ENCODE measurements around the gene GPR78.
"Not testable (repeated sequence)": the region's sequence is repeated elsewhere in the genome, so short reads cannot be mapped to it uniquely, and the experiment has no call there.

Gene GPR78

DNA sequence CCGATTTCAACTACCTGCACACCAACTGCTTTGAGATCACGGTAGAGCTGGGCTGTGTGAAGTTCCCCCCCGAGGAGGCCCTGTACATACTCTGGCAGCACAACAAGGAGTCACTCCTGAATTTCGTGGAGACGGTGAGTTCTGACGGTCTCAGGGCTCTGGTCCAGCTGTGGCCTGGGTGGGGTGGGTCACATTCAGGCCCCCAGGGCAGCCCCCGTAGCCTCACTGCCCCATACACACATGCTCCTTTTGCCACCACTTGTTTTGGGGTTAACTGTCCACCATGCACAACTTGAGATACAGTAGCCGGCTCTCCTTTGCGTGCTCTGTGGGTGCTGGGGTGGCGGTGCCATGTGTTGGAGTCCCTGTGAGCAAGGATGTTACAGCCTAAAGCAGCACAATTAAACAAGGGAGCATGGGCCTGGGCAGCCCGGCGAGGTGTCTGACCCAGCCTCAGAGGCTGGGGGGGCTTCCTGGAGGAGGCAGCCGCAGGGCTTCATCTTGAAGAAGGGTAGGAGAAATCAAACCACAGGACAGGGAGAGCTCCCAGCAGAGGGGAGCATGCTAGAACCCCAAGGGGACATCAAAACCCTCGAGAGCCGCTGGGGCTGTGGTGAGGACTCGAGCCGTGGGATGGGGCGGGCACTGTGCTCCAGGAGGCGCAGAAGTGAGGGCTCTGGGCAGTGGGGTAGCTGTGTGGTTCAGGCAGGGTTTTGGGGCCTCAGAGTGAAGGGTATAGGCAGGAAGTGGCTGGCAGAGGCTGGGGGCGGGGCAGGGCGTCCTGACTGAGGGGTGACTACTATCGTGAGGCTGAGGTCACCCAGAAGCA, 34.4 kb downstream of the GPR78 start:
- no peak for DNase-seq (ENCODE audit: low read depth in 2 of 3, low spot score in 2 of 3)

DNA sequence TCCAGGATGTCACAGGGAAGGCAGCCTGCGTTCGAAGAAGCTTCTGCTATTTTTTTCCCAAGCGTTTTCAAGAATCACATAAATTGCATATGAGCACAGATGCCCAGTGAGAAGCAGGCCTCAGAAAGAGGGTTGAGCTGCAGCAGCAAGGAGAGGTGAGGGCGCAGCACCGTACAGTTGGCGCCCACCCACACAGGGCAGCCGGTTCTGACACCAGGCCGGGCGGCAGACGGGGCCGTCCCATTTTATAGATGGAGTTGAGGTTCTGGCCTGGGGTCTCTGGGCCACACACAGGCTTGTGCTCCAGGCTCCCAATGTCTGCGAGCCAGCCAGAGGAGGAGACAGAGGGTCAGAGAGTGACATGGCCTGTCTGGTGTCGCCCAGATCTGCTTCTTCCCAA, 35.2 kb downstream of the GPR78 start:
- no peak for DNase-seq (ENCODE audit: low read depth in 2 of 3, low spot score in 2 of 3)

DNA sequence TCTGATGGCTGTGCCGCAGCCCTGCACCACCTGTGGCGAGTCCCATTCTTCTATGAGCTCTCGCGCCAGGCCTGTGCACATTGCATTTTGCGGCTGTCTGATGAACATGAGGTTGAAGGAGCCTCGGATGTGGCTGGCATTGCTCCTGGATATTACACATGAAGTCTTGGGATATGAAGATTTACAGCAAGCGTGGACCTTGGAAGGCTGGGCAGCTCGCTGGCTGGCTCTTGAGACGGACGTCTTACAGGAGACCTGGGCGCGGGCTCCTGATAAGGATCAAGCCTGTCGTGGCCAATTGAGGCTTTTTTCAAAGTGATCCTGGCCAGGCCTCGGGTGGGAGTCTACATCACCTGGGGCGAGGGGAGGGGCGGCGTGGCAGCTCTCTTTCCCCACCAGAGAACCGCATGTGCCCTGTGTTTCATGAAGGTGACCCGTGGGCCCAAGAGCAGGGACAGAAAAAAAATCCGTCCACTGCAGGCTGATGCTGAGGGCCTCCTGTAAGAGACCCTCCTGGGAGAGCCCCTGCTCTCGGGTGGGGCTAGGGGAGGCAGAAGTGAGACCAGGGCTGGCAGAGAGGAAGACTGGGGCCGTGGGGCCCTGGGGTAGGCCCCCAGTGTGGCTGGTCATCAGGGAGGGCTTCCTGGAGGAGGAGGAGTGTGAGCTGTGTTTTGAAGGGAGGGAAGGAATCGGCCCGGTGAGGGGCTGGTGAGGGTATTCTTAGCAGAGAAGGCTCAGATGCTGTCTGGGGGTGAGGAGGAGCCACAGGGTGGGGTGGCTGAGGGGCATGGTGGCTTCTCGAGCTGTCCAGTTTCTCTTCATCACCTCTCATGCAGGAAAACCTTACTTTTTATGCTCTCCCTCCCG, 36.0 kb downstream of the GPR78 start:
- no peak for DNase-seq (ENCODE audit: low read depth in 2 of 3, low spot score in 2 of 3)

DNA sequence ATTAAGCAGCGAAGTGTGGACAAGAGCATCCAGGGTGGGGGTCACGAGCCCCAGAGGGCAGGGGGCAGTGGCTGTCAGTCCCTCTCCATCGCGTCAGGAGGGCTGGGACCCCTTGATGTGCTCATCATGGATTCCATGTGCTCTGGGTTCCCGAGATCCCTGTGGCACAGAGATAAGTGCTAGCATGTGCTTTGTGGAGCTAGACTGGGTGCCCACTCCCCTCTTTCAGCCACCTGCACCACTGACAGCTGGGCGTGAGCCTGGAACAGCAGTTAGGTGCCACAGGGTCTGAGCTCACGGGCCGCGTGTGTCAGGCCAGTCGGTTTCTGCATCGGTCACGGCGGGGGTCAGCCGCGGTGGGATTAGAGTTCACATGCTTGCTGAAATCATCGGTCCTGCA, 36.6 kb downstream of the GPR78 start:
- no peak for DNase-seq (ENCODE audit: low read depth in 2 of 3, low spot score in 2 of 3)

DNA sequence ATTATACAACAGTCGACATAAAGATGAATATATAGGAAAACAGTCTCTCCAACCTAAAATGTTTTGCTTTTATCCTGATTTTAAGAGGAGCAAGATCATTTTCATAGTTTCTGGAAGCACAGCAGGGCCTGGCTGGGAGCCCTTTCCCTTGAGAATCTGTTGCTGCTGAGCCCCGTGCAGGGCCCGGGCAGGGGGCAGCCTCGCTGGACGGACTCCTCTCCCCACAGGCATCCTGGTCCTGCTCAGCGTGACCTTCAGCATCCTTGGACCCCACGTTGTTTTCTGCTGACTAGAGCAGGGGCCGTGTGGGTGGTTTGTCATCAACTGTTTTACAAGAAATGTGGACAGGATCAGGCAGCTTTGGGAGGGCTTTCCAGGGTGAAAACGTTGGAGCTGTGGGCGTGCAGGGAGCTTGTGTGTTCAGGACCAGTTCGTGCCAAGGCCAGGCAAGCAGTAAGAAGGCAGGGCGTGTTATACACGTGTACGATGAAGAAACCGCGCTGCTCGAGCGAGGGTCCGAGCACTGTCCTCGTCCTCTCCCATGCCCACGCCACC, 37.4 kb downstream of the GPR78 start:
- DNase-seq (ENCODE audit: low read depth in 2 of 3, low spot score in 2 of 3): no peak

DNA sequence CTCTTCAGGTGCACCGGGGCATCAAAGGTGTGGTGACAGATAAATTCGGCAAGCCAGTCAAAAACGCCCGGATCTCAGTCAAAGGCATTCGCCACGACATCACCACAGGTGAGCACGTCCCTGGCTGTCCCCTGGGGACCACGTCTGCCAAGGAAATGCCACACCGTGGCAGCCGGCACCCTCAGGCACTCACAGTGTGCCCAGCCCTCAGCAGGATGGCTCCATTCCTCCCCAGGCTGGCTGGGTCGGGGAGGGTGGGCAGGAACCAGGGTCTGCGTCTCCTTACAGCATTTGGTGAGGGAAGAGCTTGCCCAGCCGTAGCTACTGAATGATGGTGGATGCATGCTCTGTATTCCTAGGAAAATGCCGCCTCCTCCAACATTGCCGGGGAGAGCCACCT, 38.2 kb downstream of the GPR78 start:
- no peak for DNase-seq (ENCODE audit: low read depth in 2 of 3, low spot score in 2 of 3)

DNA sequence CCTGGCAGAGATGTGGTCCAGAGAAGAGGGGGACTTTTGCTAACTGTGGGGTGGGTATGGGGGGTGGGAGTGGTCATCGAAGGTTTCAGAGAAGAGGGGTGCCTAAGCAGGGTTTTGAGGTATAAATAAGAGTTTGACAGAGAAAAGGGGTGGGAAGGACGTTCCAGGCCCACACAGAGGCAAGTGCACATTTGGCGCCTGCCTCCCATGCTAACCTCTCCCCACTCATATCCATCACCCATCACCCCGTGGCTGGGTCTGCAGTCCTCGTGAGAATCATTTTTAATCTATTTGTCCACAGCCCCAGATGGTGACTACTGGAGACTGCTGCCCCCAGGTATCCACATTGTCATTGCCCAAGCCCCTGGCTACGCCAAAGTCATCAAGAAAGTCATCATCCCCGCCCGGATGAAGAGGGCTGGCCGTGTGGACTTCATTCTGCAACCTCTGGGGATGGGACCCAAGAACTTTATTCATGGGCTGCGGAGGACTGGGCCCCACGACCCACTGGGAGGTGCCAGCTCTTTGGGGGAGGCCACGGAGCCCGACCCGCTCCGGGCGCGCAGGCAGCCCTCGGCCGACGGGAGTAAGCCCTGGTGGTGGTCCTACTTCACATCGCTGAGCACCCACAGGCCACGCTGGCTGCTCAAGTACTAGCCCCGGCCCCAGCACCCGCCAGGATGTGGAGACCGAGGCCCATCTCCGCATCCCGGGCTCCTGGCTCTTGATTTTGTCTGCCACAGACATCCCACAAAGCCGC, 38.9 kb downstream of the GPR78 start:
- no peak for DNase-seq (ENCODE audit: low read depth in 2 of 3, low spot score in 2 of 3)

DNA sequence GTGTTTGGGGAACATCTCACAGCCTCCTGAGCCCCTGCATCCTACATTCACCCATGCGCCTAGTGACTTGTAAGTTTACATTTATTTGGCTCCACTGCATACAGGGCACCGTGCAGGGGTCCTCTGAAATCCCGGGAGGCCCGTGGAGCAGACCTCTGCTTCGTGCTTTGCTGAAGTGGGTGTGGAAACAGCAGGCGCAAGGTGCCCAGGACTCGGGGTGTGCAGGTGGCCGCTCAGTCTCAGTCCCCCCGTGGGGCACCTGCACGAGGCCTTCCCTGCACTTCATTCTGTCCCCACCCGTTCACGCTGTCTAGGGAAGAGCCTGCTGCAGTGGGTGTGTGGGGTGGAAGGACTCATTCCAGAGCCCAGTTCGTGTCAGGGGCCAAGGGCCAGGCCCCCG, 40.9 kb downstream of the GPR78 start:
- not testable (repeated sequence) for DNase-seq (ENCODE audit: low read depth in 2 of 3, low spot score in 2 of 3)

DNA sequence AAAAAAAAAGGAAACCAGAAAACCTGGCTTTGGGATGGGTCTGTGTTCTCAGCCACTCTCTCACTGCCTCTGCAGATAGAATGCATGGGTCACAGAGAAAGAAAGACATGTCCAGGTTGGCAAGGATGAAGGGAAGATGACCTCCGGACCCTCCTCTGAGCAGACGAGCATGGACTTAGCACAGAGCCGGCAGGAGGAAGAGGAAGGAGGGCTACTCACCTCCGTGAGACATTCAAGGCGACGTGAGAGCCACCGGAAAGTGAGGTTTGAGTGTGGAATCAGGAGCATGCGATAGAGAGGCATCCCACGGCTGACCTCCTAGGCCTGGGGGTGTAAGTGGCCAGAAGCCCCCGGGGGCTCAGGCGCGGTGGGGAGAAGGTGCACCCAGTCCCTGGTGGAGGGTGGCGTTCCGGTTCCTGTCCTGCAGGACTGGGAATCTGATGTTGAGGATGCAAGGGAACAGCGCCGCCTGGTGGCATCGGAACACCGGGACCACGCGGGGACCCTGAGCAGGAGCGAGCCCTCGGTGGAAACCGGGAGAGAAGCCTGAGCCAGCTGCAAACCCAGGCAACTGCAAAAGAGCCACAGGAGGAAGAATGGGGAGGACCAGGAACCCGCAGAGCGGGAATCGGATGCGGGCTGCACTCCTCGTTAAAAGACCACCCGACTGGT, 44.5 kb downstream of the GPR78 start:
- not testable (repeated sequence) for DNase-seq (ENCODE audit: low read depth in 2 of 3, low spot score in 2 of 3)

DNA sequence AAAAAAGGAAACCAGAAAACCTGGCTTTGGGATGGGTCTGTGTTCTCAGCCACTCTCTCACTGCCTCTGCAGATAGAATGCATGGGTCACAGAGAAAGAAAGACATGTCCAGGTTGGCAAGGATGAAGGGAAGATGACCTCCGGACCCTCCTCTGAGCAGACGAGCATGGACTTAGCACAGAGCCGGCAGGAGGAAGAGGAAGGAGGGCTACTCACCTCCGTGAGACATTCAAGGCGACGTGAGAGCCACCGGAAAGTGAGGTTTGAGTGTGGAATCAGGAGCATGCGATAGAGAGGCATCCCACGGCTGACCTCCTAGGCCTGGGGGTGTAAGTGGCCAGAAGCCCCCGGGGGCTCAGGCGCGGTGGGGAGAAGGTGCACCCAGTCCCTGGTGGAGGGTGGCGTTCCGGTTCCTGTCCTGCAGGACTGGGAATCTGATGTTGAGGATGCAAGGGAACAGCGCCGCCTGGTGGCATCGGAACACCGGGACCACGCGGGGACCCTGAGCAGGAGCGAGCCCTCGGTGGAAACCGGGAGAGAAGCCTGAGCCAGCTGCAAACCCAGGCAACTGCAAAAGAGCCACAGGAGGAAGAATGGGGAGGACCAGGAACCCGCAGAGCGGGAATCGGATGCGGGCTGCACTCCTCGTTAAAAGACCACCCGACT, 50.2 kb downstream of the GPR78 start:
- not testable (repeated sequence) for DNase-seq (ENCODE audit: low read depth in 2 of 3, low spot score in 2 of 3)

DNA sequence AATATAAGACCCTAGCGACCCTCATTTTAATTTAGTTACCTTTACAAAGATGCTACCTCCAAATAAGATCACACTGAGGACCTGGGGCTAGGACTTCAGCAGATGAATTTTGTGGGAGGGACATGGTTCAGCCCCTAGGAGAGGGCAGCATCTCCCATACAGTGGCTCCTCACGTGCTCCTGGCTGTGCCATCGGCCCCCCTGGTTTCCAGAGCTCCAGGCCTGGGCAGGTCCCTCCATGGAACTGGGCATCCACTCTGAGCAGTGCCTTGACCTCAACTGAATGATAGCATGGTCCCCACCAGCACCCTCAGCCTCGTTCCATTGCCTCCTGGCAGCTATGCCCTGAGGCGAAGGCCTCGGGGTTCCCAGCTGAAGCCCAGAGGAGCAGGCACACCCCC, 51.7 kb downstream of the GPR78 start:
- DNase-seq (ENCODE audit: low read depth in 2 of 3, low spot score in 2 of 3): not testable (repeated sequence)

DNA sequence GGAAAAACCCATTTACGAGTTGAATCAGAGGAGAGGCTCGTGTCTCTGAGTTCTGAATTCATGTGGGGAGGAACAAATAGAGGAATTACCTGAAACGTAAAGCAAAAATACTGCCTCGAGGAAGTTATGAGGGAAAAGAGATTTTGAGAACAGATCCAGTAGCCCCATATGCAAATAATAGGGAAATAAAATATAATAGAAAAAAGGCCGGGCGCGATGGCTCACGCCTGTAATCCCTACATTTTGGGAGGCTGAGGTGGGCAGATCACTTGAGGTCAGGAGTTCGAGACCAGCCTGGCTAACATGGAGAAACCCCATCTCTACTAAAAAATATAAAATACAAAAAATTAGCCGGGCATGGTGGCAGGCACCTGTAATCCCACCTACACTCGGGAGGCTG, 54.6 kb downstream of the GPR78 start:
- not testable (repeated sequence) for DNase-seq (ENCODE audit: low read depth in 2 of 3, low spot score in 2 of 3)

DNA sequence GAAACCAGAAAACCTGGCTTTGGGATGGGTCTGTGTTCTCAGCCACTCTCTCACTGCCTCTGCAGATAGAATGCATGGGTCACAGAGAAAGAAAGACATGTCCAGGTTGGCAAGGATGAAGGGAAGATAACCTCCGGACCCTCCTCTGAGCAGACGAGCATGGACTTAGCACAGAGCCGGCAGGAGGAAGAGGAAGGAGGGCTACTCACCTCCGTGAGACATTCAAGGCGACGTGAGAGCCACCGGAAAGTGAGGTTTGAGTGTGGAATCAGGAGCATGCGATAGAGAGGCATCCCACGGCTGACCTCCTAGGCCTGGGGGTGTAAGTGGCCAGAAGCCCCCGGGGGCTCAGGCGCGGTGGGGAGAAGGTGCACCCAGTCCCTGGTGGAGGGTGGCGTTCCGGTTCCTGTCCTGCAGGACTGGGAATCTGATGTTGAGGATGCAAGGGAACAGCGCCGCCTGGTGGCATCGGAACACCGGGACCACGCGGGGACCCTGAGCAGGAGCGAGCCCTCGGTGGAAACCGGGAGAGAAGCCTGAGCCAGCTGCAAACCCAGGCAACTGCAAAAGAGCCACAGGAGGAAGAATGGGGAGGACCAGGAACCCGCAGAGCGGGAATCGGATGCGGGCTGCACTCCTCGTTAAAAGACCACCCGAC, 55.8 kb downstream of the GPR78 start:
- DNase-seq (ENCODE audit: low read depth in 2 of 3, low spot score in 2 of 3): not testable (repeated sequence)
